ENCODE data around the gene ACTN4. TPM values are rescaled to one million over a fixed set of nuclear protein-coding genes. Genes with fewer than 3 reads are reported as not detected.
A peak's percentile ranks its signal among the peaks of the same experiment; 100 is the strongest.

Gene ACTN4
- total RNA-seq, 1 experiment from 2014 or later, result 399 TPM

- H3K9me3 ChIP-seq (replicated peaks), result no peaks in the 10 kb centered on the region
- no peak for DNase-seq (ENCODE audit: low read depth in 1 of 2, low spot score in 2 of 2)
- no peak overlapping the region for H3K4me3 ChIP-seq
- H3K27me3 ChIP-seq (replicated peaks), result no peaks in the 10 kb centered on the region
- H3K4me1 ChIP-seq (replicated peaks), result peaks cover 100% of the 10 kb centered on the region
- H3K36me3 ChIP-seq, result peaks cover 72% of the 10 kb centered on the region
- H3K27ac ChIP-seq, result peak overlapping the region; percentile 99
Observed at GRCh38 chr19:38661136-38661535, 13.7 kb downstream of the ACTN4 start.

- no peak for DNase-seq (ENCODE audit: low read depth in 1 of 2, low spot score in 2 of 2)
- H3K9me3 ChIP-seq (replicated peaks), result no peaks in the 10 kb centered on the region
- peaks cover 100% of the 10 kb centered on the region for H3K4me1 ChIP-seq (replicated peaks)
- H3K4me3 ChIP-seq, result no peak overlapping the region
- no peak overlapping the region for H3K27ac ChIP-seq
- peaks cover 70% of the 10 kb centered on the region for H3K36me3 ChIP-seq
- no peaks in the 10 kb centered on the region for H3K27me3 ChIP-seq (replicated peaks)
Observed at GRCh38 chr19:38661996-38662395, 14.5 kb downstream of the ACTN4 start.

- Histone ChIP-seq H3K27ac (peak overlapping the region; percentile 91; the same call in 1 of the 2 replicates), H3K36me3 (peaks cover 63% of the 10 kb centered on the region), H3K27me3 (replicated peaks) (no peaks in the 10 kb centered on the region), H3K9me3 (replicated peaks) (no peaks in the 10 kb centered on the region), H3K4me1 (replicated peaks) (peaks cover 100% of the 10 kb centered on the region), H3K4me3 (no peak overlapping the region)
- no peak for DNase-seq (ENCODE audit: low read depth in 1 of 2, low spot score in 2 of 2)
Observed at GRCh38 chr19:38662537-38663155, 15.2 kb downstream of the ACTN4 start.

- H3K4me1 ChIP-seq (replicated peaks), result peaks cover 100% of the 10 kb centered on the region
- DNase-seq (ENCODE audit: low read depth in 1 of 2, low spot score in 2 of 2), result no peak
Observed at GRCh38 chr19:38663156-38663651, 15.8 kb downstream of the ACTN4 start.

GRCh38 chr19:38663957-38664502 lies 16.6 kb downstream of the ACTN4 start:
- Histone ChIP-seq H3K27me3 (replicated peaks) (no peaks in the 10 kb centered on the region), H3K27ac (peak overlapping the region; percentile 91), H3K9me3 (replicated peaks) (no peaks in the 10 kb centered on the region), H3K36me3 (peaks cover 65% of the 10 kb centered on the region), H3K4me1 (replicated peaks) (peaks cover 100% of the 10 kb centered on the region), H3K4me3 (no peak overlapping the region)
- peak; percentile 81 to 89 for DNase-seq (ENCODE audit: low read depth in 1 of 2, low spot score in 2 of 2)

More at GRCh38 chr19:38663156-38663651, 15.8 kb downstream of the ACTN4 start:
- Histone ChIP-seq H3K36me3 (peaks cover 59% of the 10 kb centered on the region), H3K27me3 (replicated peaks) (no peaks in the 10 kb centered on the region), H3K4me3 (no peak overlapping the region), H3K9me3 (replicated peaks) (no peaks in the 10 kb centered on the region), H3K27ac (peak overlapping the region; percentile 91)

- Histone ChIP-seq H3K27me3 (replicated peaks) (no peaks in the 10 kb centered on the region), H3K4me3 (no peak overlapping the region), H3K27ac (peak overlapping the region; percentile 91), H3K4me1 (replicated peaks) (peaks cover 100% of the 10 kb centered on the region), H3K36me3 (peaks cover 72% of the 10 kb centered on the region), H3K9me3 (replicated peaks) (no peaks in the 10 kb centered on the region)
- DNase-seq (ENCODE audit: low read depth in 1 of 2, low spot score in 2 of 2), result no peak
Observed at GRCh38 chr19:38664503-38665211, 17.2 kb downstream of the ACTN4 start.

GRCh38 chr19:38665219-38665931 lies 17.9 kb downstream of the ACTN4 start:
- Histone ChIP-seq H3K36me3 (peaks cover 75% of the 10 kb centered on the region), H3K9me3 (replicated peaks) (no peaks in the 10 kb centered on the region), H3K27ac (peak overlapping the region; percentile 91), H3K4me1 (replicated peaks) (peaks cover 100% of the 10 kb centered on the region), H3K4me3 (no peak overlapping the region), H3K27me3 (replicated peaks) (no peaks in the 10 kb centered on the region)
- no peak for DNase-seq (ENCODE audit: low read depth in 1 of 2, low spot score in 2 of 2)

GRCh38 chr19:38665950-38666662 lies 18.7 kb downstream of the ACTN4 start:
- Histone ChIP-seq H3K9me3 (replicated peaks) (no peaks in the 10 kb centered on the region), H3K36me3 (peaks cover 69% of the 10 kb centered on the region), H3K27ac (peak overlapping the region; percentile 91), H3K4me3 (no peak overlapping the region), H3K27me3 (replicated peaks) (no peaks in the 10 kb centered on the region), H3K4me1 (replicated peaks) (peaks cover 100% of the 10 kb centered on the region)
- DNase-seq (ENCODE audit: low read depth in 1 of 2, low spot score in 2 of 2), result peak; percentile 96 to 98

- peaks cover 61% of the 10 kb centered on the region for H3K36me3 ChIP-seq
- H3K27ac ChIP-seq, result peak overlapping the region; percentile 91
- no peaks in the 10 kb centered on the region for H3K9me3 ChIP-seq (replicated peaks)
- peaks cover 100% of the 10 kb centered on the region for H3K4me1 ChIP-seq (replicated peaks)
- peak; percentile 76 to 80 for DNase-seq (ENCODE audit: low read depth in 1 of 2, low spot score in 2 of 2)
- H3K27me3 ChIP-seq (replicated peaks), result no peaks in the 10 kb centered on the region
- no peak overlapping the region for H3K4me3 ChIP-seq
Observed at GRCh38 chr19:38666663-38667511, 19.4 kb downstream of the ACTN4 start.

GRCh38 chr19:38667661-38668171 lies 20.3 kb downstream of the ACTN4 start:
- no peaks in the 10 kb centered on the region for H3K27me3 ChIP-seq (replicated peaks)
- peaks cover 92% of the 10 kb centered on the region for H3K4me1 ChIP-seq (replicated peaks)
- no peaks in the 10 kb centered on the region for H3K9me3 ChIP-seq (replicated peaks)
- no peak overlapping the region for H3K4me3 ChIP-seq
- DNase-seq (ENCODE audit: low read depth in 1 of 2, low spot score in 2 of 2), result peak; percentile 72 to 90
- H3K27ac ChIP-seq, result peak overlapping the region; percentile 91
- peaks cover 55% of the 10 kb centered on the region for H3K36me3 ChIP-seq

GRCh38 chr19:38669552-38669951 lies 22.1 kb downstream of the ACTN4 start:
- Histone ChIP-seq H3K4me1 (replicated peaks) (peaks cover 82% of the 10 kb centered on the region), H3K27ac (peak overlapping the region; percentile 91; the same call in 1 of the 2 replicates)
- DNase-seq (ENCODE audit: low read depth in 1 of 2, low spot score in 2 of 2), result no peak

GRCh38 chr19:38670921-38671398 lies 23.5 kb downstream of the ACTN4 start:
- H3K4me1 ChIP-seq (replicated peaks), result peaks cover 82% of the 10 kb centered on the region

More at GRCh38 chr19:38669552-38669951, 22.1 kb downstream of the ACTN4 start:
- H3K27me3 ChIP-seq (replicated peaks), result no peaks in the 10 kb centered on the region
- H3K36me3 ChIP-seq, result peaks cover 55% of the 10 kb centered on the region
- no peaks in the 10 kb centered on the region for H3K9me3 ChIP-seq (replicated peaks)
- no peak overlapping the region for H3K4me3 ChIP-seq

More at GRCh38 chr19:38670921-38671398, 23.5 kb downstream of the ACTN4 start:
- H3K36me3 ChIP-seq, result peaks cover 51% of the 10 kb centered on the region
- H3K27me3 ChIP-seq (replicated peaks), result no peaks in the 10 kb centered on the region
- DNase-seq (ENCODE audit: low read depth in 1 of 2, low spot score in 2 of 2), result peak in 1 of 2 experiments; percentile 40
- no peak overlapping the region for H3K4me3 ChIP-seq
- peak overlapping the region; percentile 37 for H3K27ac ChIP-seq
- H3K9me3 ChIP-seq (replicated peaks), result no peaks in the 10 kb centered on the region

Measured in SJSA1 (cell line).